GM23338 (cell line): Measurements from ENCODE around the gene SORCS3. TPM values are rescaled to one million over a fixed set of nuclear protein-coding genes. Genes with fewer than 3 reads are reported as not detected.

Experiments used
- ATAC-seq: fragments of 200-7000 bp; cut with Tn5 transposase; 3 replicates; pipeline ENCODE4 v1.9.1; 2020
- DNase-seq: peaks from one replicate; pipeline ENCODE4 v3.0.0-alpha.2; 2015; ENCODE audit warnings: low spot score
- H2AFZ ChIP-seq: fragments of 200-600 bp; sonication (generic); 2 replicates; pipeline ENCODE4 v1.8.0; 2016; ENCODE audit warnings: antibody characterized with exemption, mild to moderate bottlenecking, moderate library complexity
- H3F3A ChIP-seq: fragments of 200-600 bp; sonication (generic); replicated peaks from 2 replicates; pipeline ENCODE4 v1.8.0; 2017; ENCODE audit warnings: antibody characterized with exemption, mixed run types, low read depth
- H3K27ac ChIP-seq: fragments of 200-600 bp; sonication (generic); 2 replicates; pipeline ENCODE4 v1.6.1; 2016; ENCODE audit warnings: low read depth
- H3K27me3 ChIP-seq: fragments of 200-600 bp; sonication (generic); 2 replicates; pipeline ENCODE4 v1.8.0; 2016; ENCODE audit warnings: mild to moderate bottlenecking, mixed run types, moderate library complexity; ENCODE audit not compliant: insufficient read depth
- H3K36me3 ChIP-seq: fragments of 200-600 bp; sonication (generic); 2 replicates; pipeline ENCODE4 v1.8.0; 2016; ENCODE audit warnings: mild to moderate bottlenecking; ENCODE audit not compliant: insufficient read depth
- H3K4me1 ChIP-seq: fragments of 200-600 bp; sonication (generic); 2 replicates; pipeline ENCODE4 v1.8.0; 2016; ENCODE audit warnings: mild to moderate bottlenecking, moderate library complexity; ENCODE audit not compliant: insufficient read depth
- H3K4me2 ChIP-seq: fragments of 200-600 bp; sonication (generic); 2 replicates; pipeline ENCODE4 v1.7.1; 2017; ENCODE audit warnings: mixed run types
- H3K4me3 ChIP-seq: fragments of 200-600 bp; sonication (generic); 2 replicates; pipeline ENCODE4 v1.6.1; 2016; ENCODE audit warnings: mixed run types
- H3K79me2 ChIP-seq: fragments of 200-600 bp; sonication (generic); replicated peaks from 2 replicates; pipeline ENCODE4 v1.8.0; 2017; ENCODE audit warnings: mild to moderate bottlenecking; ENCODE audit not compliant: insufficient read depth
- H3K9me2 ChIP-seq: fragments of 200-600 bp; sonication (generic); 2 replicates; pipeline ENCODE4 v1.8.0; 2017; ENCODE audit not compliant: insufficient read depth
- H4K20me1 ChIP-seq: fragments of 200-600 bp; sonication (generic); replicated peaks from 2 replicates; pipeline ENCODE4 v1.8.0; 2017; ENCODE audit warnings: mild to moderate bottlenecking; ENCODE audit not compliant: insufficient read depth
- H3K27ac Mint-ChIP-seq: 2 replicates; pipeline ENCODE4 v1.8.0; 2020; ENCODE audit warnings: inconsistent platforms, mild to moderate bottlenecking, moderate library complexity, mixed read lengths
- H3K27me3 Mint-ChIP-seq: 3 replicates; pipeline ENCODE4 v1.8.0; 2022; ENCODE audit warnings: low read depth, mild to moderate bottlenecking, moderate library complexity, mixed read lengths, inconsistent platforms; ENCODE audit not compliant: insufficient read depth, poor library complexity
- H3K36me3 Mint-ChIP-seq: 3 replicates; pipeline ENCODE4 v1.8.0; 2021; ENCODE audit warnings: low read depth, mild to moderate bottlenecking, inconsistent platforms, moderate library complexity, mixed read lengths
- H3K4me1 Mint-ChIP-seq: 3 replicates; pipeline ENCODE4 v1.8.0; 2020; ENCODE audit warnings: mild to moderate bottlenecking, inconsistent platforms, mixed read lengths
- H3K4me3 Mint-ChIP-seq: 3 replicates; pipeline ENCODE4 v1.8.0; 2021; ENCODE audit warnings: moderate library complexity, mild to moderate bottlenecking, inconsistent platforms, mixed read lengths
- H3K9me3 Mint-ChIP-seq: 3 replicates; pipeline ENCODE4 v1.8.0; 2020; ENCODE audit warnings: moderate library complexity, mild to moderate bottlenecking, inconsistent platforms, mixed read lengths
- CTCF ChIP-seq, 2 experiments: fragments of 200-600 bp in 1 of 2; sonication (generic) in 1 of 2; conservative IDR thresholded peaks; 2 replicates each; pipeline versions ENCODE4 v1.5.1 to v1.6.1; 2016 to 2017; ENCODE audit warnings: antibody characterized with exemption in 2 of 2, low read depth in 2 of 2, mild to moderate bottlenecking in 2 of 2, moderate library complexity in 1 of 2
- EZH2 ChIP-seq: fragments of 200-600 bp; sonication (generic); IDR thresholded peaks from one replicate; pipeline ENCODE4 v1.8.0; 2017; ENCODE audit warnings: antibody characterized with exemption, mild to moderate bottlenecking, low read depth; ENCODE audit not compliant: unreplicated experiment
- POLR2AphosphoS5 ChIP-seq: IDR thresholded peaks from 2 replicates; pipeline ENCODE4 v1.6.1; 2016; ENCODE audit warnings: antibody characterized with exemption, low read depth
- REST ChIP-seq: IDR thresholded peaks from one replicate; pipeline ENCODE4 v1.6.1; 2018; ENCODE audit warnings: antibody characterized with exemption; ENCODE audit not compliant: unreplicated experiment
- STAT1 ChIP-seq: IDR thresholded peaks from one replicate; pipeline ENCODE4 v1.6.1; 2016; ENCODE audit warnings: antibody characterized with exemption; ENCODE audit not compliant: unreplicated experiment
- ZNF114 ChIP-seq: fragments of 250-450 bp; sonication (Bioruptor Pico); IDR thresholded peaks from 2 replicates; pipeline ENCODE4 v1.5.0; 2020; ENCODE audit warnings: mild to moderate bottlenecking, moderate library complexity
- ZNF462 ChIP-seq: fragments of 250-450 bp; sonication (Bioruptor Pico); IDR thresholded peaks from 2 replicates; pipeline ENCODE4 v1.5.0; 2020; ENCODE audit warnings: mild to moderate bottlenecking, moderate library complexity
- polyA plus RNA-seq: library from polyadenylated mRNA; unstranded; fragments of >200 nt; fragmentation: Nextera tagmentation; extraction: Ambion mirVana; gene quantifications from 2 replicates; pipeline ENCODE4 v1.2.1, GENCODE V29; 2016
- total RNA-seq: library from RNA; depleted of rRNA; stranded (reverse); fragments of >200 nt; shearing (Covaris generic); gene quantifications from 2 replicates; pipeline ENCODE4 v1.2.3, GENCODE V29; 2014

Gene SORCS3
- total and polyA plus RNA-seq, 2 experiments from 2014 or later = 0.37 to 1.4 TPM

- TF ChIP-seq STAT1 (no peak), REST (no peak), ZNF462 (CRISPR knock-in tag) (no peak), EZH2 (no peak), CTCF (conservative IDR thresholded peaks at IDR 0.05; ENCODE audit: low read depth in 2 of 2) (no peak), ZNF114 (CRISPR knock-in tag) (no peak), POLR2AphosphoS5 (no peak)
- peaks cover 17% of the 10 kb centered on the region; the same call in 1 of the 2 replicates for H3K9me2 ChIP-seq
- Mint-ChIP-seq H3K4me3 (no peak overlapping the region), H3K4me1 (peaks cover 11% of the 10 kb centered on the region), H3K27me3 (peaks cover 5% of the 10 kb centered on the region), H3K9me3 (no peaks in the 10 kb centered on the region; the same call in 2 of the 3 replicates), H3K27ac (no peak overlapping the region), H3K36me3 (peaks cover 6% of the 10 kb centered on the region; the same call in 1 of the 3 replicates)
- H3K79me2 ChIP-seq = no peaks in the 10 kb centered on the region
- DNase-seq (no peak), ATAC-seq (no peak)
- H3K27me3 ChIP-seq = no peaks in the 10 kb centered on the region
- H3K4me2 ChIP-seq = no peak overlapping the region
- H3K4me1 ChIP-seq = peaks cover 11% of the 10 kb centered on the region
- H2AFZ ChIP-seq = no peak overlapping the region
- no peak overlapping the region for H3K4me3 ChIP-seq
- no peaks in the 10 kb centered on the region for H3K36me3 ChIP-seq
- H4K20me1 ChIP-seq = no peaks in the 10 kb centered on the region
- no peak overlapping the region for H3K27ac ChIP-seq
- no peaks in the 10 kb centered on the region for H3F3A ChIP-seq
These were observed 165.7 kb downstream of the SORCS3 start for GRCh38 chr10:104806801-104807200.
